Measurements from ENCODE around the gene FBXO45.
"Not testable (repeated sequence)": the region's sequence is repeated elsewhere in the genome, so short reads cannot be mapped to it uniquely, and the experiment has no call there.

FBXO45 gene

GRCh38 chr3:196617256-196617655 is 48.8 kb downstream of the FBXO45 start:
- DNase-seq (ENCODE audit: low read depth in 2 of 2), result no peak

- no peak for DNase-seq (ENCODE audit: low read depth in 2 of 2)
These were observed 50.8 kb downstream of the FBXO45 start for GRCh38 chr3:196619223-196619622.

- DNase-seq (ENCODE audit: low read depth in 2 of 2), result not testable (repeated sequence)
These were observed 51.2 kb downstream of the FBXO45 start for GRCh38 chr3:196619627-196620026.

- peak in 1 of 2 donors; percentile 49 for DNase-seq (ENCODE audit: low read depth in 2 of 2)
These were observed 51.7 kb downstream of the FBXO45 start for GRCh38 chr3:196620161-196620604.

GRCh38 chr3:196620684-196621083 is 52.2 kb downstream of the FBXO45 start:
- DNase-seq (ENCODE audit: low read depth in 2 of 2), result no peak

GRCh38 chr3:196621611-196622010 is 53.2 kb downstream of the FBXO45 start:
- DNase-seq (ENCODE audit: low read depth in 2 of 2), result no peak

- peak in 1 of 2 donors; percentile 63 for DNase-seq (ENCODE audit: low read depth in 2 of 2)
These were observed 55.8 kb downstream of the FBXO45 start for GRCh38 chr3:196624067-196624790.

GRCh38 chr3:196624907-196625306 is 56.4 kb downstream of the FBXO45 start:
- no peak for DNase-seq (ENCODE audit: low read depth in 2 of 2)

- no peak for DNase-seq (ENCODE audit: low read depth in 2 of 2)
These were observed 56.9 kb downstream of the FBXO45 start for GRCh38 chr3:196625331-196625730.

GRCh38 chr3:196627918-196628231 is 59.4 kb downstream of the FBXO45 start:
- no peak for DNase-seq (ENCODE audit: low read depth in 2 of 2)

GRCh38 chr3:196629228-196629627 is 60.8 kb downstream of the FBXO45 start:
- DNase-seq (ENCODE audit: low read depth in 2 of 2), result no peak

- no peak for DNase-seq (ENCODE audit: low read depth in 2 of 2)
These were observed 63.2 kb downstream of the FBXO45 start for GRCh38 chr3:196631682-196632045.

GRCh38 chr3:196632046-196632751 is 63.7 kb downstream of the FBXO45 start:
- DNase-seq (ENCODE audit: low read depth in 2 of 2), result peak; percentile 87

- DNase-seq (ENCODE audit: low read depth in 2 of 2), result no peak
These were observed 65.2 kb downstream of the FBXO45 start for GRCh38 chr3:196633555-196634151.

GRCh38 chr3:196634224-196634623 is 65.8 kb downstream of the FBXO45 start:
- DNase-seq (ENCODE audit: low read depth in 2 of 2), result no peak

- no peak for DNase-seq (ENCODE audit: low read depth in 2 of 2)
These were observed 66.4 kb downstream of the FBXO45 start for GRCh38 chr3:196634829-196635228.

GRCh38 chr3:196636369-196637349 is 68.2 kb downstream of the FBXO45 start:
- no peak for DNase-seq (ENCODE audit: low read depth in 2 of 2)

- not testable (repeated sequence) for DNase-seq (ENCODE audit: low read depth in 2 of 2)
These were observed 69.5 kb downstream of the FBXO45 start for GRCh38 chr3:196637941-196638340.
